CD4-positive, alpha-beta T cell (primary cell): ENCODE measurements around the gene TLE1. TPM values are rescaled to one million over a fixed set of nuclear protein-coding genes. Genes with fewer than 3 reads are reported as not detected.
A peak's percentile ranks its signal among the peaks of the same experiment; 100 is the strongest.

Source experiments
- ATAC-seq: fragments of 200-7000 bp; cut with Tn5 transposase; one replicate; pipeline ENCODE4 v1.10.0; 2022; ENCODE audit warnings: mild to moderate bottlenecking; ENCODE audit not compliant: poor library complexity
- CTCF ChIA-PET: fragments of 350-600 bp; sonication (Branson Sonifier 250); formaldehyde crosslinking; loops from one replicate; lab custom pipeline; 2021; ENCODE audit warnings: antibody characterized with exemption, inconsistent platforms; lab: Charles Lee
- POLR2A ChIA-PET: fragments of 350-600 bp; sonication (Branson Sonifier 250); formaldehyde crosslinking; loops from one replicate; lab custom pipeline; 2021; ENCODE audit warnings: antibody characterized with exemption, inconsistent platforms; lab: Charles Lee
- DNase-seq, 14 experiments: peaks; one replicate each; pipeline ENCODE4 v3.0.0-alpha.2; 2013 to 2020; ENCODE audit warnings: mixed read lengths in 2 of 14
- H3K27ac ChIP-seq, 2 donors: one replicate each; pipeline versions ENCODE4 v1.5.1 to v1.7.0; 2013; ENCODE audit warnings: low read length in 2 of 2, low read depth in 1 of 2, mild to moderate bottlenecking in 1 of 2
- H3K27me3 ChIP-seq, 2 experiments: 1 replicate in 1 of 2; 2 replicates in 1 of 2; pipeline versions ENCODE4 v1.6.1 to v1.7.0; 2013; ENCODE audit warnings: low read length in 2 of 2, control low read depth in 1 of 2, mild to moderate bottlenecking in 1 of 2, moderate library complexity in 1 of 2; ENCODE audit not compliant: insufficient read depth in 2 of 2, control insufficient read depth in 1 of 2
- H3K36me3 ChIP-seq: one replicate; pipeline ENCODE4 v1.6.1; 2013; ENCODE audit warnings: low read length, control low read depth; ENCODE audit not compliant: insufficient read depth
- H3K4me1 ChIP-seq: one replicate; pipeline ENCODE4 v1.6.1; 2013; ENCODE audit warnings: low read length, control low read depth; ENCODE audit not compliant: insufficient read depth
- H3K4me3 ChIP-seq: one replicate; pipeline ENCODE4 v1.5.1; 2013; ENCODE audit warnings: mild to moderate bottlenecking, low read length, moderate library complexity
- H3K9me3 ChIP-seq, 2 experiments: 1 replicate in 1 of 2; 2 replicates in 1 of 2; pipeline versions ENCODE4 v1.6.1 to v1.7.0; 2013; ENCODE audit warnings: low read length in 2 of 2, mild to moderate bottlenecking in 2 of 2, control low read depth in 1 of 2, moderate library complexity in 1 of 2; ENCODE audit not compliant: control insufficient read depth in 1 of 2, insufficient read depth in 1 of 2
- H3K27ac Mint-ChIP-seq: one replicate; pipeline ENCODE4 v1.8.0; 2020; ENCODE audit warnings: mixed read lengths
- H3K27me3 Mint-ChIP-seq: one replicate; pipeline ENCODE4 v1.8.0; 2021; ENCODE audit warnings: mixed read lengths
- H3K36me3 Mint-ChIP-seq: one replicate; pipeline ENCODE4 v1.8.0; 2021; ENCODE audit warnings: low read depth, mixed read lengths
- H3K4me1 Mint-ChIP-seq: one replicate; pipeline ENCODE4 v1.8.0; 2021; ENCODE audit warnings: low read depth, mixed read lengths
- H3K4me3 Mint-ChIP-seq: one replicate; pipeline ENCODE4 v1.8.0; 2020; ENCODE audit warnings: mild to moderate bottlenecking, mixed read lengths
- H3K9me3 Mint-ChIP-seq: one replicate; pipeline ENCODE4 v1.8.0; 2020; ENCODE audit warnings: mixed read lengths
- CTCF ChIP-seq: fragments of 200-600 bp; IDR thresholded peaks from one replicate; pipeline ENCODE4 v1.8.0; 2022; ENCODE audit warnings: antibody characterized with exemption, mild to moderate bottlenecking
- intact Hi-C, 2 experiments: fragments of 100-400 bp; cut with DNase I in 1 of 2; cut with micrococcal nuclease in 1 of 2; formaldehyde crosslinking; loops; one replicate each; pipeline versions ENCODE4 v1.15.1 to v1.9.0; 2023 to 2025; cut with DNase I, micrococcal nuclease
- total RNA-seq, 174 experiments: library from RNA in 2 of 174; stranded (reverse) in 2 of 174; gene quantifications; one replicate each; pipeline ENCODE4 v1.2.3 and lab custom pipeline; 2021 to 2026

TLE1 gene
- total RNA-seq, 2 experiments from 2014 or later: 3.4 to 3.5 TPM

- ATAC-seq: no peak
- ChIA-PET POLR2A (no interaction called here), CTCF (no interaction called here)
- Histone ChIP-seq H3K27me3 (peaks cover 22 to 23% of the 10 kb centered on the region in 2 experiments), H3K36me3 (no peaks in the 10 kb centered on the region), H3K27ac (no peak overlapping the region), H3K4me1 (peaks cover 17% of the 10 kb centered on the region), H3K4me3 (no peak overlapping the region), H3K9me3 (peaks cover 0 to 12% of the 10 kb centered on the region in 2 experiments)
- DNase-seq: no peak
- no peak overlapping the region for H3K4me3 Mint-ChIP-seq
- H3K4me1 Mint-ChIP-seq: peaks cover 15% of the 10 kb centered on the region
- H3K27me3 Mint-ChIP-seq: peaks cover 23% of the 10 kb centered on the region
- TF ChIP-seq CTCF: no peak
- no peak overlapping the region for H3K27ac Mint-ChIP-seq
- no peaks in the 10 kb centered on the region for H3K9me3 Mint-ChIP-seq
- intact Hi-C loops: no loop called here
- H3K36me3 Mint-ChIP-seq: no peaks in the 10 kb centered on the region
These were observed 5.6 kb downstream of the TLE1 start for GRCh38 chr9:81683704-81684103.

- peaks cover 0 to 12% of the 10 kb centered on the region in 2 experiments for H3K9me3 ChIP-seq
- Mint-ChIP-seq H3K4me1 (peaks cover 15% of the 10 kb centered on the region), H3K27ac (no peak overlapping the region), H3K9me3 (no peaks in the 10 kb centered on the region), H3K27me3 (peaks cover 23% of the 10 kb centered on the region), H3K4me3 (no peak overlapping the region), H3K36me3 (no peaks in the 10 kb centered on the region)
- H3K27ac ChIP-seq: no peak overlapping the region
- peaks cover 13% of the 10 kb centered on the region for H3K4me1 ChIP-seq
- DNase-seq: no peak
- CTCF ChIA-PET: no interaction called here
- no peak for ATAC-seq
- no peaks in the 10 kb centered on the region for H3K36me3 ChIP-seq
- TF ChIP-seq CTCF: no peak
- H3K27me3 ChIP-seq: peaks cover 21 to 22% of the 10 kb centered on the region in 2 experiments
- POLR2A ChIA-PET: no interaction called here
- no peak overlapping the region for H3K4me3 ChIP-seq
- intact Hi-C loops: no loop called here
These were observed 6.1 kb downstream of the TLE1 start for GRCh38 chr9:81683238-81683637.

- ChIA-PET POLR2A (no interaction called here), CTCF (no interaction called here)
- no peak for TF ChIP-seq CTCF
- H3K4me3 Mint-ChIP-seq: no peak overlapping the region
- no peak overlapping the region for H3K27ac Mint-ChIP-seq
- no peaks in the 10 kb centered on the region for H3K9me3 Mint-ChIP-seq
- intact Hi-C loops: no loop called here
- peaks cover 25% of the 10 kb centered on the region for H3K27me3 Mint-ChIP-seq
- peaks cover 15% of the 10 kb centered on the region for H3K4me1 Mint-ChIP-seq
- Histone ChIP-seq H3K27me3 (peaks cover 20 to 22% of the 10 kb centered on the region in 2 experiments), H3K4me3 (no peak overlapping the region), H3K9me3 (peaks cover 0 to 9% of the 10 kb centered on the region in 2 experiments), H3K27ac (no peak overlapping the region), H3K4me1 (peaks cover 11% of the 10 kb centered on the region), H3K36me3 (no peaks in the 10 kb centered on the region)
- DNase-seq (peak in 2 of 14 experiments; percentile 5 to 14), ATAC-seq (no peak)
- no peaks in the 10 kb centered on the region for H3K36me3 Mint-ChIP-seq
These were observed 6.5 kb downstream of the TLE1 start for GRCh38 chr9:81682797-81683196.
